A549 treated with dexamethasone at 1 μM for 4 hours (cell line): Measurements from ENCODE around the gene COX4I1. TPM values are rescaled to one million over a fixed set of nuclear protein-coding genes. Genes with fewer than 3 reads are reported as not detected.

Experiments used
- total RNA-seq: library from RNA; stranded (reverse); fragments of 200-300 nt; extraction: Qiagen RNA extraction; gene quantifications from 5 replicates; pipeline ENCODE4 v1.2.3, GENCODE V29; 2022

The COX4I1 gene
- total RNA-seq = 718 to 780 TPM (median 754 TPM) in 5 replicates

DNA sequence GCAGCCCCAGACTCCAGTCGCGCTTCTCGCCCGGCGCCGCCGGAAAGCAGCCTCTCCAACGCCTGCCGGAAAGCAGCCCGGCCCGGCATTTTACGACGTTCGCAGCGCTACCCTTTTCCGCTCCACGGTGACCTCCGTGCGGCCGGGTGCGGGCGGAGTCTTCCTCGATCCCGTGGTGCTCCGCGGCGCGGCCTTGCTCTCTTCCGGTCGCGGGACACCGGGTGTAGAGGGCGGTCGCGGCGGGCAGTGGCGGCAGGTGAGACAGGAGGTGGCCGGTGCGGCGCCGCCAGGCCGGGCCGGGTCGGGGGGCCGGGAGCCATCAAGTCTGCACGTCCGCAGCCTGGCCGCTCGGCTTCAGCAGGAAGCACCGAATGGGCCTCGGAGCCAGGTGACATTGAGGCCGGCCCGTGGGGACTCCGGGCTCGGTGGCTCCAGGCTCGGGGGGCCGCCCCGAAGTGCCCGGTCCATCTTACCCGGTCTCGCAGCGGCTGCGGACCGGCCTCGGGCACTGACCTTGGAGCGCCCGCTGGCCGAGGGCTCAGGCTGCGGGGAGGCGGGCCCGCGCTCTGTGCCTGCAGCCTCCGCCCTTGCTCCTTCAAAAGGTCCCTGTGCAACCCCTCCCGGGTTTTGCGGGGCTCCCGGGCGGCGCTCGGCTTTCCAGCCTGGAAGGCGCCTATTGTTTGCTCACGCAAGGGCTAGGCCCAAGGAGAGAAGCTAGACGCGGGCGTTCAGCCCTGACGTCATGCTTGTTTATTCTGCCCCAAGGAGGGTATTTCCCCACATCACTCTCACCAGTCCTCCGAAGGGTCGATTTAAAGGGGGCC lies at the start of gene COX4I1, which contains the start of gene EMC8:
TSS of gene COX4I1 (plus strand) at position 199 of the 824 bp plus-strand sequence. CDS start 1,511 bp downstream, outside the sequence.
TSS of gene EMC8 (minus strand) at position 48 of the 824 bp plus-strand sequence. CDS start 249 bp downstream, outside the sequence.

DNA sequence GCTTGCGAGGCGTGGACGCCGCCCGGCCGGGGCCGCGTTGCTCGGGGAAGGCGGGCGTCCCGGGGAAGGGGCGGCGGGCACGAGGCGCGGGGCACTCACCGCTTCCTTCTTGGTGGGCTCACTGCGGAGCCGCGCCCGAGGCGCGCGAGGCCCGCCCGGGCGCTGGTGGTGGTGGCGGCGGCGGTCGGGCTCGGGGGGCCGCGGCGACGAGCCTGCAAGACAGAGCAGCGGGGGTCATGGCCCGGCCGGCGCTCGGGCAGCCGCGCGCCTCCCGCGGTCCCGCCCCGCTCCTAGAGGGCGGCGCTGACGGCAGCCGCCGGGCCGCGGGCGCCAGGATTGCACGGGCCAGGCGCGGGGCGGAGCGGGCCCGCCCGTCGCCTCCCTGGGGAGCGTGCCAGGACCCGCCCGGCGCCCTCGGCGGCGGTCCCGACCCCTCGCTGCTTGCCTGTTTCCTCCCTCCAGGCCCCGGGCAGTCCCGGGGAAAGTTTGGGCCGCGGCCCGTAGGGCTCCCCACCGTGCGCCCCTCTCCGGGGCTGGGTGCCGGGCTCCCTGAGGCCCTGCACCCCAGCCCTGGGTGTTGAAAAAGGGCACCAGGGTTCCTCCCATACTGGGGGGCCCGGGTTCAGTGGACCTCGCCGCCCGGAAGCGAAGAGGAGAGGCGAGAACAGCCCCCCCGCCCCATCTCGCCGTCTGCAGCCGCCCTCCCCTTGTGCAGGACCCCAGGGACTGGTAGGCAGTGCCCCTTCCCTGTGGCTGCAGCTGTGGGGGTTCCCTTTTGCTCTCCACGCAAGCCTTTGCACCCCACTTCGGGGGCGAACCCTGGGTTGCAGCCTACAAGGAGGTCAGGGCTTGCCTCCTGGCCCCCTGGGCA lies 48.4 kb upstream of the COX4I1 start, which contains the start of gene C16orf74:
TSS of gene C16orf74 (minus strand) at position 270 of the 871 bp plus-strand sequence. CDS start 15,879 bp downstream, outside the sequence.

Other genes with a start within 250 kb of the COX4I1 start
- gene GSE1, start 186.4 kb upstream of the COX4I1 start, total RNA-seq = 18.7 to 28.4 TPM (median 24.2 TPM) in 5 replicates
- gene GINS2, start 110.7 kb upstream of the COX4I1 start, total RNA-seq = 27.4 to 33.6 TPM (median 30.0 TPM) in 5 replicates
- gene C16orf74, start 48.6 kb upstream of the COX4I1 start, total RNA-seq = 11.6 to 14.9 TPM (median 13.1 TPM) in 5 replicates
- 54.8 to 72.0 TPM (median 67.6 TPM) in 5 replicates for gene EMC8, start 151 bp upstream of the COX4I1 start, total RNA-seq
- gene IRF8, start 99.5 kb downstream of the COX4I1 start, total RNA-seq = 0.41 to 0.74 TPM (median 0.47 TPM) in 5 replicates